ENCODE data around the gene MFAP2. TPM values are rescaled to one million over a fixed set of nuclear protein-coding genes. Genes with fewer than 3 reads are reported as not detected.

MFAP2 gene
- total RNA-seq, 1 experiment from 2014 or later, result 22.7 TPM

- POLR2A ChIA-PET, result no interaction called here
- intact Hi-C loops (cut with micrococcal nuclease; ENCODE audit: unreplicated experiment), result no loop called here
- no peaks in the 10 kb centered on the region for H3K36me3 ChIP-seq (ENCODE audit: control insufficient read depth, insufficient read depth, low read length)
- Mint-ChIP-seq H3K4me1 (ENCODE audit: low read depth, unreplicated experiment) (no peaks in the 10 kb centered on the region), H3K27ac (ENCODE audit: unreplicated experiment) (no peak overlapping the region), H3K27me3 (ENCODE audit: insufficient read depth, unreplicated experiment) (no peaks in the 10 kb centered on the region), H3K9me3 (ENCODE audit: unreplicated experiment) (no peaks in the 10 kb centered on the region), H3K36me3 (ENCODE audit: insufficient read depth, unreplicated experiment) (no peaks in the 10 kb centered on the region), H3K4me3 (ENCODE audit: unreplicated experiment) (no peak overlapping the region)
- H3K4me3 ChIP-seq (ENCODE audit: low read depth, low read length), result no peak overlapping the region
- no peak for TF ChIP-seq CTCF (IDR thresholded peaks at IDR 0.05; ENCODE audit: insufficient read depth in 1 of 2, low read depth in 1 of 2, low read length in 1 of 2, severe bottlenecking in 1 of 2, unreplicated experiment in 1 of 2)
- H3K4me1 ChIP-seq, result no peaks in the 10 kb centered on the region
- H3K27me3 ChIP-seq (replicated peaks; ENCODE audit: control insufficient read depth, insufficient read depth, low read length), result no peaks in the 10 kb centered on the region
- CTCF ChIA-PET, result no interaction called here
- DNase-seq, result no peak
- H3K9me3 ChIP-seq, result no peaks in the 10 kb centered on the region
- BruUV-seq (replicated peaks), result no TSS peak
These were observed 7.2 kb downstream of the MFAP2 start for GRCh38 chr1:16973215-16973614.

GRCh38 chr1:16972189-16972895 is 8.1 kb downstream of the MFAP2 start:
- H3K27ac Mint-ChIP-seq (ENCODE audit: unreplicated experiment), result no peak overlapping the region
- no peaks in the 10 kb centered on the region for H3K4me1 ChIP-seq
- DNase-seq, result no peak
- H3K4me1 Mint-ChIP-seq (ENCODE audit: low read depth, unreplicated experiment), result no peaks in the 10 kb centered on the region
- H3K36me3 Mint-ChIP-seq (ENCODE audit: insufficient read depth, unreplicated experiment), result no peaks in the 10 kb centered on the region
- no peak overlapping the region for H3K4me3 ChIP-seq (ENCODE audit: low read depth, low read length)
- H3K36me3 ChIP-seq (ENCODE audit: control insufficient read depth, insufficient read depth, low read length), result no peaks in the 10 kb centered on the region
- no peaks in the 10 kb centered on the region for H3K9me3 ChIP-seq
- H3K4me3 Mint-ChIP-seq (ENCODE audit: unreplicated experiment), result no peak overlapping the region
- no peaks in the 10 kb centered on the region for H3K9me3 Mint-ChIP-seq (ENCODE audit: unreplicated experiment)
- intact Hi-C loops (cut with micrococcal nuclease; ENCODE audit: unreplicated experiment), result no loop called here
- CTCF ChIA-PET, result no interaction called here
- H3K27me3 ChIP-seq (replicated peaks; ENCODE audit: control insufficient read depth, insufficient read depth, low read length), result no peaks in the 10 kb centered on the region
- TF ChIP-seq CTCF (IDR thresholded peaks at IDR 0.05; ENCODE audit: insufficient read depth in 1 of 2, low read depth in 1 of 2, low read length in 1 of 2, severe bottlenecking in 1 of 2, unreplicated experiment in 1 of 2), result no peak
- no peaks in the 10 kb centered on the region for H3K27me3 Mint-ChIP-seq (ENCODE audit: insufficient read depth, unreplicated experiment)
- no TSS peak for BruUV-seq (replicated peaks)
- POLR2A ChIA-PET, result no interaction called here

- Histone ChIP-seq H3K4me1 (no peaks in the 10 kb centered on the region), H3K27me3 (replicated peaks; ENCODE audit: control insufficient read depth, insufficient read depth, low read length) (no peaks in the 10 kb centered on the region), H3K36me3 (ENCODE audit: control insufficient read depth, insufficient read depth, low read length) (no peaks in the 10 kb centered on the region), H3K9me3 (no peaks in the 10 kb centered on the region), H3K4me3 (ENCODE audit: low read depth, low read length) (no peak overlapping the region)
- Mint-ChIP-seq H3K27ac (ENCODE audit: unreplicated experiment) (no peak overlapping the region), H3K9me3 (ENCODE audit: unreplicated experiment) (no peaks in the 10 kb centered on the region), H3K27me3 (ENCODE audit: insufficient read depth, unreplicated experiment) (no peaks in the 10 kb centered on the region), H3K4me3 (ENCODE audit: unreplicated experiment) (no peak overlapping the region), H3K36me3 (ENCODE audit: insufficient read depth, unreplicated experiment) (no peaks in the 10 kb centered on the region), H3K4me1 (ENCODE audit: low read depth, unreplicated experiment) (no peaks in the 10 kb centered on the region)
- no peak for DNase-seq
- POLR2A ChIA-PET, result no interaction called here
- no peak for TF ChIP-seq CTCF (IDR thresholded peaks at IDR 0.05; ENCODE audit: insufficient read depth in 1 of 2, low read depth in 1 of 2, low read length in 1 of 2, severe bottlenecking in 1 of 2, unreplicated experiment in 1 of 2)
- BruUV-seq (replicated peaks), result no TSS peak
- intact Hi-C loops (cut with micrococcal nuclease; ENCODE audit: unreplicated experiment), result no loop called here
- CTCF ChIA-PET, result no interaction called here
These were observed 8.9 kb downstream of the MFAP2 start for GRCh38 chr1:16971341-16972188.
